SIG-M5 treated with dmso at 0.1 percent for 504 hours (cell line): Measurements from ENCODE around the gene NAGLU.

ENCODE experiments used
- DNase-seq: peaks from one replicate; lab custom pipeline; 2025; ENCODE audit not compliant: unreplicated experiment; lab: John Stamatoyannopoulos, UW

NAGLU gene

DNA sequence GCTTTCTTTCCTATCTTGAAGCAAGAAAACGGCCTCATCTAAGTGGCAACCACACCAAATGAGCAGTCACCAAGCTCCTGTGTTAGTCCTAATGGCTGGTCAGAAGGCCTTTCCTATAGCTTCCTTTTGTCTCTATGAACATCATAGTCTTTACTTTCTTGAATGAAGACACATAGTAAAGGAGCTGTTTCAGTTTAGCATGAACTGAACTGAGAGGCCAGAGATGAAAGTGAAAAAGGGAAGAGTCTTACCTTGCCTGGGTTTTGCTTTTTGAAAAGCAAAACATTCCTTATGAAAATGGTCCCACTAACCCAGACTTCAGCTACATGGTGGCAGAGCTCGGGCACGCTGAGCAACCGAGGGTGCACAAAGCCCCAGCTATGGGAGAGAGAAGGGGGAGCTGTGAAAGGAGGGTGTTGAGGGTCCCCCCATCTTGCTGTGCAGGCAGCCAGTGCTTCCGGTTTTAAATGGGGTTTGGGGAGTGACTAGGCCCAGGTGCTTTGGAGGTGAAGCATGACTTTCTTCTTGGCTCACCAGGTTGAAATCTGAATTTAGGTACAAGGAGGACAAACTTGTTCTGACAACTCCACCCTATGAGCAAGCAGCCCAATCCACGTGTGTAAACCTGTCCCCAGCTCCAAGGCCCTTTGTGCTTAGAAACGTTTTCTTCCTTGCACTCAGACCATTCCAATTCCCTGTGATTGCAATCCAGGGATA, 50.6 kb downstream of the NAGLU start:
- no peak for DNase-seq

DNA sequence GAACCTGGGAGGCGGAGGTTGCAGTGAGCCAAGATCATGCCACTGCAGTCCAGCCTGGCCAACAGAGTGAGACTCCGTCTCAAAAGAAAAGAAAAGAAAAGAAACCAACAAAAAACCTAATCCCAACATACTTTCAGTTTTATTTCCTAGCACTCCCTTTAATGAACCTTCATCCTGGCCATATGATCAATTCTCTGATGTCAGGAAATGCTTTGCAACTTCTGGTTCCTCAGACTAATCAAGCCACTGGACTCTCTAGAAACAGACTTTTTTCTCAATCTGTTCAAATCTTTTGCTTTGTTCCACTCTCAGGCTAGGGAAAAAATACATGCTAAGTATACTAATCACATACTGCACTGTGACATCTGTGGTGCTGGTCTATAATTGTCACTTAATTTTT, 54.8 kb downstream of the NAGLU start:
- no peak for DNase-seq

DNA sequence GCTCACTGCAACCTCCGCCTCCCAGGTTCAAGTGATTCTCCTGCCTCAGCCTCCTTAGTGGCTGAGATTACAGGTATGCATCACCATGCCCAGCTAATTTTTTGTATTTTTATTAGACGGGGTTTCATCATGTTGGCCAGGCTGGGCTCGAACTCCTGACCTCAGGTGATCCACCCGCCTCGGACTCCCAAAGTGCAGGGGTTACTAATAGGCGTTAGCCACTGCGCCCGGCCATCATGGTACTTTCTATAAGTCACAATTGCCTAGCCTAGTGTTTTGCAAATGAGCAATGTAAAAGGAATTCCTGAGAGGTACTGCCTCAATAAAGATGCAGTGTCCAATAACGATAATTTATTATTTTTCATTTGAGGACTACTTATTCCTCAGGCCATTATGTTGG, 55.4 kb downstream of the NAGLU start:
- no peak for DNase-seq
